Measurements from ENCODE around the gene UQCR10. TPM values are rescaled to one million over a fixed set of nuclear protein-coding genes. Genes with fewer than 3 reads are reported as not detected.

UQCR10 gene
- total RNA-seq, 1 donor from 2014 or later: 42.4 TPM

GRCh38 chr22:29727131-29727523 lies 40.0 kb upstream of the UQCR10 start:
- no peak for DNase-seq (ENCODE audit: low read depth)

GRCh38 chr22:29729161-29729560 lies 38.0 kb upstream of the UQCR10 start:
- Histone ChIP-seq H3K27me3 (ENCODE audit: control insufficient read depth, insufficient read depth, low read length) (peaks cover 2% of the 10 kb centered on the region), H3K36me3 (ENCODE audit: control insufficient read depth, insufficient read depth, low read length) (no peaks in the 10 kb centered on the region), H3K4me3 (ENCODE audit: low read depth, low read length) (no peak overlapping the region)
- no peak for DNase-seq (ENCODE audit: low read depth)
- no peak for FAIRE-seq
- TF ChIP-seq, protein P1, sequence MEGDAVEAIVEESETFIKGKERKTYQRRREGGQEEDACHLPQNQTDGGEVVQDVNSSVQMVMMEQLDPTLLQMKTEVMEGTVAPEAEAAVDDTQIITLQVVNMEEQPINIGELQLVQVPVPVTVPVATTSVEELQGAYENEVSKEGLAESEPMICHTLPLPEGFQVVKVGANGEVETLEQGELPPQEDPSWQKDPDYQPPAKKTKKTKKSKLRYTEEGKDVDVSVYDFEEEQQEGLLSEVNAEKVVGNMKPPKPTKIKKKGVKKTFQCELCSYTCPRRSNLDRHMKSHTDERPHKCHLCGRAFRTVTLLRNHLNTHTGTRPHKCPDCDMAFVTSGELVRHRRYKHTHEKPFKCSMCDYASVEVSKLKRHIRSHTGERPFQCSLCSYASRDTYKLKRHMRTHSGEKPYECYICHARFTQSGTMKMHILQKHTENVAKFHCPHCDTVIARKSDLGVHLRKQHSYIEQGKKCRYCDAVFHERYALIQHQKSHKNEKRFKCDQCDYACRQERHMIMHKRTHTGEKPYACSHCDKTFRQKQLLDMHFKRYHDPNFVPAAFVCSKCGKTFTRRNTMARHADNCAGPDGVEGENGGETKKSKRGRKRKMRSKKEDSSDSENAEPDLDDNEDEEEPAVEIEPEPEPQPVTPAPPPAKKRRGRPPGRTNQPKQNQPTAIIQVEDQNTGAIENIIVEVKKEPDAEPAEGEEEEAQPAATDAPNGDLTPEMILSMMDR (IDR thresholded peaks at IDR 0.05; ENCODE audit: insufficient read depth, low read length, severe bottlenecking): no peak

More at GRCh38 chr22:29727131-29727523, 40.0 kb upstream of the UQCR10 start:
- TF ChIP-seq, protein P1 (IDR thresholded peaks at IDR 0.05; ENCODE audit: insufficient read depth, low read length, severe bottlenecking): peak; percentile 61
- Histone ChIP-seq H3K4me3 (ENCODE audit: low read depth, low read length) (no peak overlapping the region), H3K27me3 (ENCODE audit: control insufficient read depth, insufficient read depth, low read length) (peaks cover 2% of the 10 kb centered on the region), H3K36me3 (ENCODE audit: control insufficient read depth, insufficient read depth, low read length) (no peaks in the 10 kb centered on the region)
- no peak for FAIRE-seq

- Histone ChIP-seq H3K4me3 (ENCODE audit: low read depth, low read length) (no peak overlapping the region), H3K27me3 (ENCODE audit: control insufficient read depth, insufficient read depth, low read length) (no peaks in the 10 kb centered on the region), H3K36me3 (ENCODE audit: control insufficient read depth, insufficient read depth, low read length) (no peaks in the 10 kb centered on the region)
- TF ChIP-seq, protein P1 (IDR thresholded peaks at IDR 0.05; ENCODE audit: insufficient read depth, low read length, severe bottlenecking): no peak
- no peak for DNase-seq (ENCODE audit: low read depth)
- FAIRE-seq: no peak
These were observed 35.9 kb upstream of the UQCR10 start for GRCh38 chr22:29731058-29731850.

DNA sequence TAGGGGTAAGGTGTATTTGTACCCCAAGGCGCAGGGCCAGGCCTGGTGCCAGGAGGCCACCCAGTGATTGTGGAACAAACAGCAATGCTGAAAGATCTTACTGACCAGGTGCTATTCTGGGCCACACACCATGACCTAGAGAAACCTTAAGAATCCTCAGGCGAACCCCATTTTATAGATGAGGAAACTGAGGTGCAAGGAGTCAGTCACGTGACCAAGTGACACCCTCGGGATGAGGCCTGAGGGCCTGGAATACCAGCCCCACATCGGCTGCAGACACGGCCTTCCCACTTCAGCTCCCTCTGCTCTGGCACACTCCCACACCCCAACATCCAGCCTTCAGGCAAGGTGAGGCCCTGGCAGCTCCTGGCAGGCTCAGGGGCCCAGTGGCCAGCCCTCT lies 34.3 kb upstream of the UQCR10 start:
- no peak for FAIRE-seq
- H3K27me3 ChIP-seq (ENCODE audit: control insufficient read depth, insufficient read depth, low read length): no peaks in the 10 kb centered on the region
- TF ChIP-seq, protein P1 (IDR thresholded peaks at IDR 0.05; ENCODE audit: insufficient read depth, low read length, severe bottlenecking): no peak
- DNase-seq (ENCODE audit: low read depth): no peak
- H3K36me3 ChIP-seq (ENCODE audit: control insufficient read depth, insufficient read depth, low read length): no peaks in the 10 kb centered on the region
- no peak overlapping the region for H3K4me3 ChIP-seq (ENCODE audit: low read depth, low read length)

GRCh38 chr22:29733362-29734201 lies 33.6 kb upstream of the UQCR10 start:
- FAIRE-seq (no peak), DNase-seq (ENCODE audit: low read depth) (no peak)
- Histone ChIP-seq H3K36me3 (ENCODE audit: control insufficient read depth, insufficient read depth, low read length) (no peaks in the 10 kb centered on the region), H3K4me3 (ENCODE audit: low read depth, low read length) (no peak overlapping the region), H3K27me3 (ENCODE audit: control insufficient read depth, insufficient read depth, low read length) (no peaks in the 10 kb centered on the region)
- TF ChIP-seq, protein P1 (IDR thresholded peaks at IDR 0.05; ENCODE audit: insufficient read depth, low read length, severe bottlenecking): no peak

Measured in bronchial epithelial cell (primary cell).